ENCODE data around the gene ADPGK. TPM values are rescaled to one million over a fixed set of nuclear protein-coding genes. Genes with fewer than 3 reads are reported as not detected.

Gene ADPGK
- total RNA-seq, 2 donors from 2014 or later = 52.0 to 68.6 TPM

DNA sequence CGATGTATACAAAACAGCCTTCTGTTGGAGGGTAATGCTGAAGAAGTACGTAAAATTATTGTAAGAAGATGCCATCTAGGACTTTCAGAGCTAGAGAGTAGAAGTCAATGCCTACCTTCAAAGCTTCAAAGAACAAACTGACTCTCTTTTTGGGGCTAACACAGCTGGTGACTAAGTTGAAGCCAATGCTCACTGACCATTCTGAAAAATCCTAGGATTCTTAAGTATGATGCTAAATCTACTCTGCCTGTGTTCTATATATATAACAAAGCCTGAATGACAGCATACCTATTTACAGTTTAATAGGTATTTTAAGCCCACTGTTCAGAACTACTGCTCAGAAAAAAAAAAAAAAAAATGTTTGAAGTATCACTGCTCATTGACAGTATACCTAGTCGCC lies 18.9 kb downstream of the ADPGK start:
- TF ChIP-seq, protein P1, sequence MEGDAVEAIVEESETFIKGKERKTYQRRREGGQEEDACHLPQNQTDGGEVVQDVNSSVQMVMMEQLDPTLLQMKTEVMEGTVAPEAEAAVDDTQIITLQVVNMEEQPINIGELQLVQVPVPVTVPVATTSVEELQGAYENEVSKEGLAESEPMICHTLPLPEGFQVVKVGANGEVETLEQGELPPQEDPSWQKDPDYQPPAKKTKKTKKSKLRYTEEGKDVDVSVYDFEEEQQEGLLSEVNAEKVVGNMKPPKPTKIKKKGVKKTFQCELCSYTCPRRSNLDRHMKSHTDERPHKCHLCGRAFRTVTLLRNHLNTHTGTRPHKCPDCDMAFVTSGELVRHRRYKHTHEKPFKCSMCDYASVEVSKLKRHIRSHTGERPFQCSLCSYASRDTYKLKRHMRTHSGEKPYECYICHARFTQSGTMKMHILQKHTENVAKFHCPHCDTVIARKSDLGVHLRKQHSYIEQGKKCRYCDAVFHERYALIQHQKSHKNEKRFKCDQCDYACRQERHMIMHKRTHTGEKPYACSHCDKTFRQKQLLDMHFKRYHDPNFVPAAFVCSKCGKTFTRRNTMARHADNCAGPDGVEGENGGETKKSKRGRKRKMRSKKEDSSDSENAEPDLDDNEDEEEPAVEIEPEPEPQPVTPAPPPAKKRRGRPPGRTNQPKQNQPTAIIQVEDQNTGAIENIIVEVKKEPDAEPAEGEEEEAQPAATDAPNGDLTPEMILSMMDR (conservative IDR thresholded peaks at IDR 0.05) = no peak
- Mint-ChIP-seq H3K4me1 (no peaks in the 10 kb centered on the region), H3K27ac (no peak overlapping the region), H3K36me3 (ENCODE audit: low read depth) (peaks cover 89% of the 10 kb centered on the region), H3K27me3 (ENCODE audit: insufficient read depth) (no peaks in the 10 kb centered on the region), H3K9me3 (peaks cover 29% of the 10 kb centered on the region), H3K4me3 (no peak overlapping the region)
- Histone ChIP-seq H3K9ac (ENCODE audit: extremely low read depth, low read length, poor library complexity, severe bottlenecking) (no peak overlapping the region), H3K4me3 (ENCODE audit: low read length) (no peak overlapping the region), H3K36me3 (ENCODE audit: control insufficient read depth, insufficient read depth, low read length) (peaks cover 92% of the 10 kb centered on the region), H3K27me3 (ENCODE audit: control insufficient read depth, insufficient read depth, low read length, poor library complexity, severe bottlenecking) (no peaks in the 10 kb centered on the region), H3K4me1 (ENCODE audit: control insufficient read depth, insufficient read depth, low read length) (no peaks in the 10 kb centered on the region), H3K9me3 (ENCODE audit: control insufficient read depth, low read length) (peaks cover 37% of the 10 kb centered on the region), H3K27ac (ENCODE audit: low read depth, low read length) (no peak overlapping the region)
- DNase-seq = no peak
- WGBS, 2 experiments (ENCODE audit: insufficient coverage in 1 of 2, insufficient read length in 1 of 2) = 92 to 98% methylated on average over 2 of the region's 3 CpGs

DNA sequence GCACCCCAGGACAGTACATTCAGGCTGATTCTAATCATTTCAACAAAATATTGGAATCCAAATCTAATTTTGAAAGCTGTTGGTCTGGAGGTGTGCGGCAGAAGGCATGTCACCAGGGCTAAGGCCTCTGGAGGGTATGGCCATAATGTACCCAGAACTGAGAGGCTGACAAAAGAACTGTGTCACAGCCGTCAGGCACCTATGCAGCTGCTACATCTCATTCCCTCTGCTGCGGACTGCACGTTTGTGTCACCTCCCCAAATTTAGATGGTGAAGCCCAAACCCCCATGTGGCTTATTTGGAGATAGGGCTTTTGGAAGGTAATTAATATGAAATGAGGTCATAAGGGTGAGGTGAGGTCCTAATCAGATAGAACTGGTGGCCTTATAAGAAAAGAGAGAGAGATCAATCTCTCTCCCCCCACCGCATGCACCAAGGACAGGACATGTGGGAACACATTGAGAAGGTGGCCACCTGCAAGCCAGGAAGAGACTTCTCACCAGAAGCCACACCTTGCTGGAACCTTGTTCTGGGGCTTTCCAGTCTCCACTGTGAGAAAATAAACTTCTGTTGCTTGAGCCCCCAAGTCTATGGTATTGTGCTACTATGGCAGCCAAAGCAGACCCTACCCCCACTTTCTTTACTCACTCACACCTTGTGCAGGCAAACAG lies 22.8 kb downstream of the ADPGK start:
- Mint-ChIP-seq H3K4me1 (no peaks in the 10 kb centered on the region), H3K9me3 (no peaks in the 10 kb centered on the region), H3K27ac (no peak overlapping the region), H3K36me3 (ENCODE audit: low read depth) (peaks cover 83% of the 10 kb centered on the region), H3K4me3 (no peak overlapping the region), H3K27me3 (ENCODE audit: insufficient read depth) (no peaks in the 10 kb centered on the region)
- no peak overlapping the region for H3K9ac ChIP-seq (ENCODE audit: extremely low read depth, low read length, poor library complexity, severe bottlenecking)
- 95 to 100% methylated on average over 3 to 5 of the region's 5 CpGs for WGBS, 2 experiments (ENCODE audit: insufficient coverage in 1 of 2, insufficient read length in 1 of 2)
- TF ChIP-seq, protein P1 (conservative IDR thresholded peaks at IDR 0.05) = no peak
- H3K27ac ChIP-seq (ENCODE audit: low read depth, low read length) = no peak overlapping the region
- H3K27me3 ChIP-seq (ENCODE audit: control insufficient read depth, insufficient read depth, low read length, poor library complexity, severe bottlenecking) = no peaks in the 10 kb centered on the region
- peaks cover 87% of the 10 kb centered on the region for H3K36me3 ChIP-seq (ENCODE audit: control insufficient read depth, insufficient read depth, low read length)
- H3K4me1 ChIP-seq (ENCODE audit: control insufficient read depth, insufficient read depth, low read length) = no peaks in the 10 kb centered on the region
- DNase-seq = no peak
- no peak overlapping the region for H3K4me3 ChIP-seq (ENCODE audit: low read length)
- H3K9me3 ChIP-seq (ENCODE audit: control insufficient read depth, low read length) = no peaks in the 10 kb centered on the region

DNA sequence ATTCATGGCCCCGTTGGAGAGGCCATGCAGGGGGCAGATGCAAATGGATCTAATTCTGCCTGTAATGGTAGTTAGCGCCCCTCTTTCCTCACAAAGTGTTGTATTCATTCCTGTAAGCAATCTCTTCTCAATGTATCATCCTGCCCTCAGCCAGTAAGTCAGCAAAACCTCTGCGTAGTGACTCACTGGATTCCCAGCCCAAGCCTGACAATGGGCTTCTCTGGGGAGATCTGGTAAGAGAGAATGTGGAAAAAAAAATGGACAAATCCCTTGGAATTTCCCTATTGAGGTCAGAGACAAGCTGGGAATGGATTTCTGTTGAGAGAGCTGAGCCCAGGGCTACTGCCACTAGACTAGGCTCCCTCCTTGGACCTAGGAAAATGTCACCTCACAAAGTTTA lies 25.4 kb downstream of the ADPGK start:
- Histone ChIP-seq H3K27ac (ENCODE audit: low read depth, low read length) (no peak overlapping the region), H3K4me1 (ENCODE audit: control insufficient read depth, insufficient read depth, low read length) (no peaks in the 10 kb centered on the region), H3K9me3 (ENCODE audit: control insufficient read depth, low read length) (no peaks in the 10 kb centered on the region), H3K4me3 (ENCODE audit: low read length) (no peak overlapping the region), H3K36me3 (ENCODE audit: control insufficient read depth, insufficient read depth, low read length) (peaks cover 89% of the 10 kb centered on the region), H3K9ac (ENCODE audit: extremely low read depth, low read length, poor library complexity, severe bottlenecking) (no peak overlapping the region), H3K27me3 (ENCODE audit: control insufficient read depth, insufficient read depth, low read length, poor library complexity, severe bottlenecking) (no peaks in the 10 kb centered on the region)
- Mint-ChIP-seq H3K36me3 (ENCODE audit: low read depth) (peaks cover 81% of the 10 kb centered on the region), H3K9me3 (no peaks in the 10 kb centered on the region), H3K4me3 (no peak overlapping the region), H3K4me1 (no peaks in the 10 kb centered on the region), H3K27me3 (ENCODE audit: insufficient read depth) (no peaks in the 10 kb centered on the region), H3K27ac (no peak overlapping the region)
- WGBS, 2 experiments (ENCODE audit: insufficient coverage in 1 of 2, insufficient read length in 1 of 2) = 88 to 94% methylated on average over 3 of the region's 3 CpGs
- no peak for DNase-seq
- TF ChIP-seq, protein P1 (conservative IDR thresholded peaks at IDR 0.05) = no peak

Measured in endodermal cell (in vitro differentiated cells).